Cerebellar cortex (tissue), 1 donor: ENCODE data around the gene OR2F2.

ENCODE experiments used
- DNase-seq: peaks from one replicate; pipeline ENCODE4 v3.0.0-alpha.2; 2015; ENCODE audit warnings: low spot score

The OR2F2 gene, protein sequence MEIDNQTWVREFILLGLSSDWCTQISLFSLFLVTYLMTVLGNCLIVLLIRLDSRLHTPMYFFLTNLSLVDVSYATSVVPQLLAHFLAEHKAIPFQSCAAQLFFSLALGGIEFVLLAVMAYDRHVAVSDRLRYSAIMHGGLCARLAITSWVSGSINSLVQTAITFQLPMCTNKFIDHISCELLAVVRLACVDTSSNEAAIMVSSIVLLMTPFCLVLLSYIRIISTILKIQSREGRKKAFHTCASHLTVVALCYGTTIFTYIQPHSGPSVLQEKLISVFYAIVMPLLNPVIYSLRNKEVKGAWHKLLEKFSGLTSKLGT

DNA sequence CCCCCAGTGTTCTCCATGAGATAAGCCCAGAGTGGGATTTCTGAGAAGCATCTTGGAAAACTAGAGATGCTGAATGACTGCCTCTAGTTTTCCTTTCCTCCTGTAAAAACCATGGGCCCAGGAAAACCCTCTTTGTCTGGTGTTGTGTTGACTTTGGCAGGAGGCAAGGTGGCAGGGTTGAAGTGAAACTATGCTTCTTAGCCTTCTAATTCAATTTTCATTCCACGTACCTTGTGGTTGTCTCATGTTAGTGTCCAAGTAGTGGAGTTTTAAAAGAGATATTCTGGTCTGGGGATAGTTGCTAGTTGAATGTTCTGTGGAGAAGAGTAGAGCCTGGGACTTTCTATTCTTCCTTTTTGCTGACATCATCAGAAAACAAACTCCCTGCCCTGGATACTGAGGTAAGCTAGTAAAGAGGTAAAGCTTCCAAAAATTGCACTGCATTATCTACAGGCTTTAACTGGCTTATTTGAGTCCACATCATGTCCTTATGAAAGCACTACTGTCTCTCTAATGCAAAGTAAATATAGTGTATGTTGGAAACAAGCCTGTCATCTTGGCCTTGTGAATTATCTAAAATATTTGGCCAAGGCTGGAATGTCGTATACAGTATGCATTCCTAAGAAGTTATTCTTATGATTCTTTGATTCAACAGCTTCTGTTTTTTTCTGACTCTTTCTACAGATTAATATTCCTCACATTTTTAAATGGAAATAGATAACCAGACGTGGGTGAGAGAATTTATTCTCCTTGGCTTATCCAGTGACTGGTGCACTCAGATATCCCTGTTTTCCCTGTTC lies at the start of gene OR2F2:
TSS of gene OR2F2 (plus strand) at position 708 of the 800 bp plus-strand sequence. CDS start at position 708, 0 bp downstream.
- no peak for DNase-seq

DNA sequence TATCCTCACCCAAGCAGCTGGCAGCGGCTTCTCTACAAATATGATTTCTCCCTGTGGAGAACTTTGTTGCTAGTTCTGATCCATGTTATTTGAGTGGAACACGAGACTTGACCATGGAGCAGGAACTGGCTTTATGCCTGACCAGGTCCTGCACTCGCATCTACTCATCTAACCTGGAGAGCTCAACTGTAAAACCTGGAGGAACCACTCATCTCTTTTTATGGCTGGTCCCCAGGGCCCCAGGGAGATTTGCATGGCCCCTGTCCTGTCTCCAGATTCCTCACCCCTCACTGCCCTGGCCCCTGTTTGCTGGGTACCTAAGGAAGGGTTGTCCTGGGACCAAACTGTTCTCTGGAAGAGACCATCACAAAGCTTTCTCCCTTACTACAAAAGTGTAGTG lies 49.1 kb upstream of the OR2F2 start:
- no peak for DNase-seq

DNA sequence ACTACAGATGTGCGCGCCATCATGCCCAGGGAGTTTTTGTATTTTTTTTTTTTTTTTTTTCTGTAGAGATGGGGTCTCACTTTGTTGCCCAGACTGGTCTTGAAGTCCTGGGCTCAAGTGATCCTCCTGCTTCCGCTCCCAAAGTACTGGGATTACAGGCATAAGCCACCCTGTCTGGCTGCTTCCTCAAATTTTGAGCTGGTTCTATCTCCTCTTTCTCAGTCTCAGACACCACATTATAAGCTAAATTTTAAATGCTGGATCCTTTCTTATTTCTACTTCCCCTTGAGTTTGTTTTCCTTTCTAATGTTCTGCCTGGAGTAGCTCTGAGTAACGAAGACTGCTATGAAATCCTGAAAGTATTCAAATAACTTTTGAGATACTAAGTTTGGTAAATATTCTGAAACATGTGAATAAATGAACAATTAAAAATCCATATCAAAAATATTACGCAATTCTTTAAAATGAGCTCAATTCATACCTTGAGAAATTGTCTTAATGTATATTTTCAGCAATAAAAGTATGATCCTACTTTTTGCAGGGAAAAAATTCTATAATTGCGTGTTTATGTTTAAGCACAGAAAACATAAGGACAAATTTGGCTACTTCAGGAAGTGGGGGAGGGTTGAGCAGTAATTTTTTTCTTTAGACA lies 48.1 kb upstream of the OR2F2 start:
- DNase-seq, result no peak

DNA sequence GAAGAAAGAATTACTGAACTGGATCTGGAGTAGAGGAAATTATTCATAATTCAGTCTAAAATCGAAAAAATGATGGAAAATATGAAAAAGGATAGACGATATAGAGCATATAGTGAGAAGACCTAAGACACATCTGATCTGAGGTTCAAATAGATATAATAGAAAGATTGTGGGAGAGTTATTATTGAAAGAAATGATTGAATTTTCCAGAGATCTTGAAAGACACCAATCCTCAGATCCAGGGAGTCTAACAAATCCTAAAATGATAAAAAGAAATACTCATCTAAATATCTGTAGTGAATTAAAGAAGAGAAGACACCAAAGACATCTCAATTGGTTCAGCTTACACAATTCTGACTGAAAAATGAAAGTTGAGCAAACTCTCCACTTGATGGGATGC lies 46.0 kb upstream of the OR2F2 start:
- no peak for DNase-seq

DNA sequence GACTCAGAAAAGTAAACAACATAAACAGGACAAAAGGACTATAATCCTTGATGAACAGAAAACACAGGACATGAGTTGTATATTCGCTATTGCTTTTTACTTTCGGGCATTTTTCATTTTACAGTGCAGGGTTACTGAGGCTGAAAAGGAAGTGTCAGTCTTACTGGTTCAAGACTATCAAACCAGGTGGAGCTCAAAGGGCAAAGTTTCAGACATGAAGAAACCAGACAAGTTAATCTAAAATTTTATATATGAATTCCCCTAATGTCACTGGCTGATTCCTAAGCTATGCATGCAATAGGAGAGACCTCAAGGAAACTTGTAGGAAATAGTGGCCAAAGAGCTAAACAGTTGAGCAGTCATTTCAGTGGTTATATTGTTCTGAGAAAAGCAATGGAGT lies 44.5 kb upstream of the OR2F2 start:
- DNase-seq, result no peak

DNA sequence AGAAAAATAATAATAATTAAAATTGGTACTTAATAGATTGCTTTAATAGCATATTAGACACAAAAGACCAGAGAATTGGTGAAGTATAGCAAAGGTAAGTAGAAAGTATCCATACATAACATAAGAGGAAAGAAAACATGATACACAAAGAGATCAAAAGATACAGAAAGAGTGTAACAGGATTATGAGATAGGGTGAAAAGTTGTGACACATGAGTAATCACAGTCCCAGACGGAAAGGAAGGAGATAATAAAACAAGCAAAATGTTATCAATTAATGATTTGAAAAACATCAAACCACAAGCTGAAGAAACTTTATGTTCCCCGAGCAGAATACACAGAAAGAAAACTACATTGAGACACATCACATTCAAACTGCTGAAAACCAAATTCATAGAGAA lies 43.6 kb upstream of the OR2F2 start:
- DNase-seq, result no peak

DNA sequence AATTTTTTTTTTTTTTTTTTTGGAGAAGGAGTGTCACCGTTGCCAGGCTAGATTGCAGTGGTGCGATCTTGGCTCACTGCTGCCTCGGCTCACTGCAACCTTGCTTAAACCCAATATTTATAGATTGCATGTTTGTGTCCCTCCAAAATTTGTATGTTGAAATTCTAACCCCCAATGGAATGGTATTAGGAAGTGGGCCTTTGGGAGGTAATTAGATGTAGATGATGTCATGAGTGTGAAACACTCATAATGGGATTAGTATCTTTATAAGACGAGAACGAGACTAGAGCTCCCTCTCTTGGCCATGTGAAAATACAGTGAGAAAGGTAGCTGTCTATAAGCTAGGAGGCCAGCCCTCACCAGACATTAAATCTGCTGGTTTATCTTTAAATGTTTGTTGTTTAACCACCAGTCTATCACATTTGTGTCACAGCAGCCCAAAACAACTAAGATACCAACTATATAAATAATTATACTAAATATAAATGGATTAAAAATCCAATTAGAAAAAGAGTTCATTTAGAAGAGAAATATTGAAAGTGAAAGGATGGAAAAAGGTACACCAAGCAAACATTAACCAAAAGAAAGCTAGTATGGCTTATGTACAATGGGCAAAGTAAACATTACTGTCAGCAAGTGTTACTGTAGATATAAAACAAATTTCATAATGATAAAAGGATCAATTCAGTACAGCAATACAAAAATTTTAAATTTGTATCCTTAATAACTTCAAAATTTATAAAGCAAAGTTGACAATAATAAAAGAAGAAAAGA lies 42.3 kb upstream of the OR2F2 start:
- no peak for DNase-seq

DNA sequence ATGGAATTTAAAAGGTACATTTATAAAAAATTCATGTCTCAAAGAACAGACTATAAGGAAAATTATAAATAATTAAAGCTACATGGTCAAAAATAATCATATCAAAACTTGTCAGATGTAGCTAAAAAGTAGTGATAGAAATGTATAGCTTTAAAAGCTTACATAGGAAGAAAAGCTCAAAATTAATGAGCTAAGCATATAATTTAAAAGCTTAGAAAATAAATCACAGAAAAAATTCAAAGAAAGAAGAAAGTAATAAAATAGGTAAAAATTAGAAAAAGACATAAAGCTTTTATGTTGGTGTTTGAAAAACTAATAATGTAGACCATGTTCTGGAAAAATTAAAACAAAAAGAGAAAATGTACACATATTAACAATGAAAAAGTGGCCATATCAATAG lies 38.4 kb upstream of the OR2F2 start:
- DNase-seq, result no peak

DNA sequence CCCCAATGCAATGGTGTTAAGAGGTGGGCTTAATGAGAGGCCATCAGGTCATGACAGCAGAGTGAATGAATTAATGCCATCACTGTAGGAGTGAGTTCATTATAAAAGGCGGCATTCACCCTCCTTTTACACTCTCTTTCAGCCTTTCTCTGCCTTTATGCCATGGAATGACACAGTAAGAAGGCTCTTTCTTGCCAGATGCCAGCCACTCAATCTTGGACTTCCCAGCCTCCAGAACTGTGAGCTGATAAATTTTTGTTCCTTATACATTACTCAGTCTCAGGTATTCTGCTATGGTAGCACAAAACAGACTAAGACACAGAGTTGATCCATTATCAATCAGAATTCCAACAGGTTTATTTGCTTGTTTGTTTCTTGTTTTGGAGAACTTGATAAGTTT lies 36.2 kb upstream of the OR2F2 start:
- DNase-seq, result no peak

DNA sequence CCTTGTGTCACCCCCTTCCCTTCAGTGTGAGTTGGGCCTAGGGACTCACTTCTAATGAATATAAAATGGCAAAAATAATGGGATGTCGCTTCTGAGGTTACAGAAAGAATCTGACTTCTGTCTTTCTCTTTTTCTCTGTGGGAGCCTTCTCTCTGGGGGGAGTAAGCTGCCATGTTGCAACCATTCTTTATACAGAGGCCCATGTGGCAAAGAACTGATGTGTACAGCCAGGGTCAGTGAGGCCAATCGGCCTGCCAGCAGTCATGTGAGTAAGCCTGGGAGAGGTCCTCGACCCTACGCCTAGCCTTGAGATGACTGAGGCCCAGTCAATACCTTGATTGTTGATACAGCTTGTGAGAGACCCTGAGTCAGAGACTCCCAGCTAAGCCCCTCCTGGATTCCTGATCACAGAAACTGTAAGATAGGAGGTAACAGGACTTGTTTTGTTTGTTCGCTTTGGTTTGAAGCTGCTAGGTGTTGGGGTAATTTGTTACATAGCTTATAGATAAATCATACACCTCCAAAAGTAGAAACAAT lies 34.7 kb upstream of the OR2F2 start:
- peak; percentile 25 for DNase-seq

DNA sequence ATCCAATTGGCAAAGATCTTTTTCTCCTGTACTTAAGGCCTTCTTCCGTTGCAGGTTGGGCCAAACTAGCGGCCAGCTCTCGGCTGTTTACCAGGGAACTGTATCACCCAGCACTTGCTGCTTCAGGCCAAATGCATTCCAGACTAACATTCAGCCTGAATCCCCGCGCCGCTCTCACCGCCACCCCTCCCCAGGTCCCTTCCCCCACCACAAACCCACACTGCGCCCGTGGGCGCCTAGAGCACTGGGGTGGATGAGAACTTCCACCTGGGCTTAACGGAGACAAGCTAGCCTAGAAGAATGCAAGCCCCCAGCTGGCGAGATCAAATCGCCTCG lies 33.7 kb upstream of the OR2F2 start:
- DNase-seq, result peak; percentile 76

DNA sequence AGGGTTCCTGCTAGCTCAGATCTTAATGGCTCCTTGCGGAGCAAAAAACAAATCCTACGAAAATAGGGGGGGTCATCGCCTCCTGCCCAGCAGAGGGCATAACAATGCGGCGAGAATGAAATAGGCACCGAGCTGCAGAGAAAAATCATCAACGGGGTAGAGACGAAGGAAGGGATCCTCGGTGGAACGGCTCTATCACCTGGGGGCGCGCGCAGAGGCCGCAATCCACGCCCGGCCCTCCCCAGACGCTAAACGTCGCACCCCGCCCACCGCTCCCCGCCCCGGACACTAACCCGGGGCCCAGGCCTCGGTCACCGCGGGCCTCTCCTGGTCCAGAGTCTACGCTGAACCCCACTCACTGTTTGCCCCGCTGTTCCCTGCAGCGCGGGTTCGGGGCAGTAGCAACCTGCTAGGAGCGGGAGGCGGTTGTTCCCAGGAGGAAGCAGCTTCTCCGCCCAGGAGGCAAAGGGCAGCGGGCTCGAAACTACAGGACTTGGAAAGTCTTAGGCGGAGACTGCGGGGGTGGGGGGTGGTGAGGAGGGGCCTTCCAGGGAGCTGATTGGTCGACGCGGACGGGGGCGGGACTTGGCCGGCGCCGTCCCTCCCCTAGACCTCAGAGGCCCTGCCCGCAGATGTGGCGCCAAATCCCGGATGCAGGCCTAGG lies 33.2 kb upstream of the OR2F2 start, which contains the start of gene TCAF1:
TSS of gene TCAF1 (minus strand) at position 509 of the 664 bp plus-strand sequence. CDS start 25,568 bp downstream, outside the sequence.
- peak; percentile 97 for DNase-seq

DNA sequence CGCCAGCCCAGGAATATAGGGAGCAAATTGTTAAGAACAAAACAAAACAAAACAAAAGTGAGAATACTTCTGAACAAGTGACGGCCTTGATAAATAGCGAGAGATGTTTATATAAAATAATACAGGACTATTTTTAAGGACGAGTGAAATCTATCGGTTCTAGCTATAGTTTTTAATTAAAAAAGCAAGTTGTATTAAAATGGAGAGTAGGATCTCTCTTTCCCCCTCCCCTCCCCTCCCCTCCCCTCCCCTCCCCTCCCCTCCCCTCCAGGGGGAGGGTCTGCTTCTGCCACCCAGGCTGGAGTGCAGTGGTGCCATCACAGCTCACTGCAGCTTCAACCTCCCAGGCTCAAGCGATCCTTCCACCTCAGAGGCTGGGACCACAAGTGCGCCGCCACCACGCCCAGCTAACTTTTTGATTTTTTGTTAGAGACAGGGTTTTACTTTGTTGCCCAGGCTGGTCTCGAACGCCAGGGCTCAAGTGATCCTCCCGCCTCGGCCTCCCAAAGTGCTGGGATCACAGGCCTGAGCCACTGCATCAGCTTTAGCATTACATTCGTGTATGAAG lies 32.6 kb upstream of the OR2F2 start:
- no peak for DNase-seq

DNA sequence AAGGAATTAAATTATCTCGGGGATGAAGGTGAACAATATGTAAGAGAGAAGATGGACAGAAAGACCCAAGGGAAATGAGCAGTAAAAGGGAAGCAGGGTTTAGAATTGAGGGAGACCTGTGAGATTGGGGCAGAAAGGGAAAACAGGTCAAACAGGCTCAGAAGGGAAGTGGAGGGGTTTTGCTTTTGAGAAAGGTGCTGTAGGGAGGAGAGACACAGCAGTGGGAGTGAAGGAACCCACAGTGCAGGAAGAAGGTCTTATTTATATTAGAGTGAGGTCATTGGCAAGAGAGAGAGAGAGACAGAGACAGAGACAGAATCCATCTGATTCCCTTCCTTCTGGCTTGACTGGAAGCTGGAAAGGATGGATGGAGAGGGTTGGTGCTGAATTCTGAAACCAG lies 29.5 kb upstream of the OR2F2 start:
- DNase-seq, result no peak

DNA sequence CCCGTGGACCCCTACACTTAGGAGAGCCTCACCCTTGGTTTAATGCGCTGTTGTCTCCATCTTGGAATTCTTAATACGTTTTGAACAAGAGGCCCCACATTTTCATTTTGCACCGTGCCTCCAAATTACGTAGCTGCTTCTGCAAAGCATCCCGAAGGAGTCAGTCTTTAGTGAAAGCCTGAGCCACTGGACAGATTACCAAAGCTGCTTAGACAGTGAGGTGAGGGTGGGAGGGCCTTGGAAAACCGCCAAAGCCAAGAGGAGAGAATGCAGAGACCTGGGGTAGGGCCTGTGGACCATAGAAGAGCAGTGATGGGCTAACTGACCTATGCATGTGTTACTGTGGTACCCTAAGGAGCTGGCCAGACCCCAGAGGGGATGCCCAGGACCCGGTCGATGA lies 28.9 kb upstream of the OR2F2 start:
- no peak for DNase-seq

DNA sequence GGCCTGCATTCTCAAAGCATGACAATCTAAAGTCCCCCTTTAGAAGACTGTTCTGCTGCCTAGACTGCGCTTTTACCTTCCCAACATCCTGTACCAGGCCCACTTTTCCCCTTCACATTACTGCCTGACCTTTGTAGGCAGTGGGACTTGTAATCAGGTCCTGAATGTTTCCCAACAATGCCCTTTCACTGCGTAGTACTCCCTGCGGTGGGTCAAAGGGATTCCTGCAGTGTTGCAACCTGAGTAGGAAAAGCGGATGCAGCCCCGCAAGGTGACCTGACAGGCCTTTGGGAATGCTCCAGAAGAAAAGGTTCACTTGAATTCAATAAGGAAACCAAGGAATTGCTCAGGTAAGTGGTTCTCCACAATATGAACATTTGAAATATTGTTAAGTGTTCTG lies 28.1 kb upstream of the OR2F2 start:
- DNase-seq, result no peak

DNA sequence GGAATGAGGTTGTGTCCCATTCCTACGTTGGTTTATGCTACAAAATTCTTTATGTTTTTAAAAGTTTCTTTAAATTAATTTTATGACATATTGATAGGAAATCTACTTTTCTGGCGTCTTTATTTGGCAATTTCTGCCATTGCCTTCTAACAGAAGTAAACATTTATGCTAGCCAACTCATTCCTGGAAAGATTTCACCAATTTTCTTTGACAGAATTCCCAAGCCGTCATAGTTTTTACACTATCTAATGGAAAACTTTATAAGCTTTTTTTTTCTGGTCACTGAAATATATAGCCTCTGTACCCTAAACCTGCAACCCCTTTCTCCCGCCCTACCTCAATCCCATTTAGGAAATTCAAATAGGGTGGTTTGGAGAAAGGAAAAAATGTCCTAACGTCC lies 26.9 kb upstream of the OR2F2 start:
- DNase-seq, result no peak

DNA sequence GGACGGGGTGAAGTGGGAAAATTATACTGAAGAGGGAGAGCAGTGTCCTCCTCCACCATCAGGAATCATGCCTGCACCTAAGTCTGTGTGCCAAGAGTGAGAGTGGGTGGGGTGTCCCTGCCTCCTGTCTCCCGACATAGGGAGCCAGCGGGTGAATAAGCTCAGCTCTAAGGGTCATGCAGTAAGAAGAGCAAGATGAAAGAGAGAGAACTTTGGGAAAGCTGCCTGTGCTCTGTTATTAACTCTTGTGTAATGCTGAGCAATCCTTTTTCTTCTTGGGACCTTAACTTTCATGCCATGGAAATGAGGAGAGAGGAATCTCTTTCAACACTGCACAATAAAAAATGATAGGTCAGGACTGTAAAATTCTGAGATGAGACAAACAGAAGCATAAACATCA lies 25.2 kb upstream of the OR2F2 start:
- DNase-seq, result no peak

DNA sequence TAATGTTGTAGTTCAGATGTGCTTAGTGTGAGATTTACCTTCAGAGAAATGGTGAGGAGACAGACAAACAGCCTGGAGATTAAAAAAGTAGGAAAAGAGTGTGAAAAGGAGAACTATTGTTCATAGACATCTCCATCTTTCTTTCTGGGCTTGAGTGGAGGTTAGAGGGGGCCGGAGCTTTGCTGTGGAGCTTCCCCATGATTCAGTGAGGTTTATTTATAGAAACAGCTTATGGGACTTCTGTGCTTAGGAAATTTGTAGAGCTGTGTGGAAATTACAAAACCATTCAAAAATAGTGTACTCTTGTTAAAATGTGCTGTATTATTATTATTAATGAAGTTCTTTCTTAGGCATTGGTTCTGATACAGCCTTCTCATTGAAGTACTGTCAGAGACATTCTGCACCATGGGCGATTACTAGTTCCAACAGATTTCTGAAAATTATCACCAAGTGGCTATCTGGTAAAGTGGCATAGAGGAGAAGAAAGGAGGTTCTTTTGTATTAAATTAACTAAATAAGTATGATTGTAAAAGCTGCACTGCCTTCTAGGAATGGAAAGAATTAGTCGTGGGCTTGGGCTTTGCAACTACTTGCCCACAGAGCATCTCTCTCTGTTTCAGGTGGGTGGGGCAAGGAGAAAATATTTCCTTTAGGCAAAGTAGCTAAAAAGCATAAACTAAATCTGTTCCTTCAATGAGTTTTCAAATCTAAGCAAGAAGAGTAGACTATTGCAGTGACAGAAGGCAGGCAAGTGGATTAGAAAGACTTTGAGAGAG lies 24.4 kb upstream of the OR2F2 start:
- no peak for DNase-seq

DNA sequence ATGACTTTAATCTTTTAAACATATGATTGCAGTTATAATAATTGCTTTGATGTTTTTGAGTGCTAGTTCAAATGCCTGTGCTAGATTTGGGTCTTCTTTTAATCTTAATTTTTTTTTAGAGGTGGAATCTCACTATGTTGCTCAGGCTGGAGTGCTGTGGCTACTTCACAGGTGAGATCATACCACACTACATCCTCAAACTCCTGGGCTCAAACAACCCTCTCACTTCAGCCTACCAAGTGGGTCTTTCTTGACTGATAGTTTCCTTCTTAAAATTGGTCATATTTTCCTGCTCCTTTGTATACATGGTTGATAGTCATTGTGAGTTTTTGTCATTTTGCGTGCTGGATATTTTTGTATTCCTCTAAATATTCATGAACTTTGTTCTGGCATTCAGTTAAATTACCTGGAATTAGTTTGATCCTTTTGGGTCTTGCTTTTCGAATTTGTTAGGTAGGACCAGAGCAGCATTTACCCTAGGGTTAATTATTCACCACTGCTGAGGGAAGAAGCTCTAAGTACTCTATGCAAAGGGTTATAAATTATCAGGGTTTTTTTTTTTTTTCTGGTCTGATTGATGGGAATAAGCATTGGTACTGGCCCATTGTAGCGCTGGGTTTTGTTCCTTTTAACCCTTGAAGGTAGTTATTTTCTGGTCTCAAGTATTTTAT lies 21.0 kb upstream of the OR2F2 start:
- DNase-seq, result no peak
